GM06990 (cell line): ENCODE measurements around the gene KIF12.
"Not testable (repeated sequence)": the region's sequence is repeated elsewhere in the genome, so short reads cannot be mapped to it uniquely, and the experiment has no call there.

Experiments
- DNase-seq: peaks from one replicate; pipeline ENCODE4 v3.0.0-alpha.2; 2011; ENCODE audit not compliant: insufficient read length; ENCODE audit errors: extremely low read depth
- H3K27me3 ChIP-seq: replicated peaks from 2 replicates; pipeline ENCODE4 v1.6.0; 2011; ENCODE audit warnings: low read length; ENCODE audit not compliant: control insufficient read depth, insufficient read depth
- H3K36me3 ChIP-seq: 2 replicates; pipeline ENCODE4 v1.5.1; 2011; ENCODE audit warnings: low read length; ENCODE audit not compliant: control insufficient read depth, insufficient read depth
- H3K4me3 ChIP-seq: replicated peaks from 2 replicates; pipeline ENCODE4 v1.5.1; 2011; ENCODE audit warnings: low read depth, mild to moderate bottlenecking, control low read depth, low read length
- TF ChIP-seq, protein P1 (sequence below): IDR thresholded peaks from 2 replicates; pipeline ENCODE4 v1.5.1; 2011; ENCODE audit warnings: low read length, control low read depth, mild to moderate bottlenecking, inconsistent platforms; ENCODE audit not compliant: insufficient read depth, poor library complexity, severe bottlenecking

The KIF12 gene

DNA sequence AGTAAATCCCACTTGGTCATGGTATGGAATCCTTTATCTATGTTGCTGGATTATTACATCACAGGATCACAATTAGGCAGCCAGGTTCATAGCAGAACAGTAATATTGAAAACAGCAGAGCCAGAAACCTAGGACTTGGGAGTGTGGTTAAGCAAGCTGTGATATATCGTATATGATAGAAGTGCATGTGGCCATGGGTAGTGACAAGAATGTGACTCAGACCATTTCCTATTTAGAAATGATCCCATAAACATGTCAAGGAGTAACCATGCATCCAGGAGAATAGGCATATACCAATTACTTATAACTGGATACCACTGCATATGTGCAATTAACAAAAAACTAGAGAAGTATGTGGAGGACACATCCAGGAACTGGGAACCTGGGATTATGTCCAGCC, 52.2 kb downstream of the KIF12 start:
- H3K36me3 ChIP-seq = no peaks in the 10 kb centered on the region
- H3K4me3 ChIP-seq = no peak overlapping the region
- no peak for DNase-seq
- TF ChIP-seq, protein P1, sequence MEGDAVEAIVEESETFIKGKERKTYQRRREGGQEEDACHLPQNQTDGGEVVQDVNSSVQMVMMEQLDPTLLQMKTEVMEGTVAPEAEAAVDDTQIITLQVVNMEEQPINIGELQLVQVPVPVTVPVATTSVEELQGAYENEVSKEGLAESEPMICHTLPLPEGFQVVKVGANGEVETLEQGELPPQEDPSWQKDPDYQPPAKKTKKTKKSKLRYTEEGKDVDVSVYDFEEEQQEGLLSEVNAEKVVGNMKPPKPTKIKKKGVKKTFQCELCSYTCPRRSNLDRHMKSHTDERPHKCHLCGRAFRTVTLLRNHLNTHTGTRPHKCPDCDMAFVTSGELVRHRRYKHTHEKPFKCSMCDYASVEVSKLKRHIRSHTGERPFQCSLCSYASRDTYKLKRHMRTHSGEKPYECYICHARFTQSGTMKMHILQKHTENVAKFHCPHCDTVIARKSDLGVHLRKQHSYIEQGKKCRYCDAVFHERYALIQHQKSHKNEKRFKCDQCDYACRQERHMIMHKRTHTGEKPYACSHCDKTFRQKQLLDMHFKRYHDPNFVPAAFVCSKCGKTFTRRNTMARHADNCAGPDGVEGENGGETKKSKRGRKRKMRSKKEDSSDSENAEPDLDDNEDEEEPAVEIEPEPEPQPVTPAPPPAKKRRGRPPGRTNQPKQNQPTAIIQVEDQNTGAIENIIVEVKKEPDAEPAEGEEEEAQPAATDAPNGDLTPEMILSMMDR = no peak
- peaks cover 2% of the 10 kb centered on the region; the same call in 1 of the 2 replicates for H3K27me3 ChIP-seq

DNA sequence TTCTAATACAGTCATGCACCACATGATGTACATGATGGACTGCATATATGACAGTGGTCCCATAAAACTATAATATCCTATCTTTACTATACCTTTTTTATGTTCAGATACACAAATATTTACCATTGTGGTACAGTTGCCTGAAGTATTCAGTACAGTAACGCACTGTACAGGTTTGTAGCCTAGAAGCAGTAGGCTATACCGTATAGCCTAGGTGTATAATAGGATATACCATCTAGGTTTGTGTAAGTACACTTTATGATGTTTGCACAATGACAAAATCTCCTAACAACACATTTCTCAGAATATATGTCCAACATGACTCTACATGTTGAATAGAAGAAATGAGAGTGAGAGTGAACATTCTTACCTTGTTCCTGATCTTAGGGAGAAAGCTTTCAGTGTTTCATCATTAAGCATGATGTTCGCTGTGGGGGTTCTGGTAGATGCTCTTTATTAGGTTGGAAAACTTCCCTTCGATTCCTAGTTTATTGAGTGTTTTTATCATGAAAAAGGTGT, 52.8 kb downstream of the KIF12 start:
- no peaks in the 10 kb centered on the region for H3K27me3 ChIP-seq

DNA sequence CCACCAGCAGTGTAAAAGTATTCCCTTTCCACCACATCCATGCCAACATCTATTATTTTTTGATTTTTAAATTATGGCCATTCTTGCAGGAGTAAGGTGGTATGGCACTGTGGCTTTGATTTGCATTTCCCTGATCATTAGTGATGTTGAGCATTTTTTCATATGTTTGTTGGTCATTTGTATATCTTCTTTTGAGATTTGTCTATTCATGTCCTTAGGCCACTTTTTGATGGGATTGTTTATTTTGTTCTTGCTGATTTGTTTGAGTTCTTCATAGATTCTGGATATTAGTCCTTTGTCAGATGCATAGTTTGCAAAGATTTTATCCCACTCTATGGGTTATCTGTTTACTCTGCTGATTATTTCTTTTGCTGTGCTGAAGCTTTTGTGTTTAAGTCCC, 55.4 kb downstream of the KIF12 start:
- not testable (repeated sequence) for H3K27me3 ChIP-seq, DNase-seq, H3K36me3 ChIP-seq, H3K4me3 ChIP-seq

More for the DNA sequence above, 52.8 kb downstream of the KIF12 start:
- H3K36me3 ChIP-seq = no peaks in the 10 kb centered on the region
- DNase-seq = no peak
- TF ChIP-seq, protein P1 = no peak
- H3K4me3 ChIP-seq = no peak overlapping the region
